Measurements from ENCODE around the gene ADCY5. TPM values are rescaled to one million over a fixed set of nuclear protein-coding genes. Genes with fewer than 3 reads are reported as not detected.

The ADCY5 gene
- polyA plus RNA-seq, 2 of the 4 experiments (the other 2 are of a cell fraction), result 0.57 to 0.68 TPM

GRCh38 chr3:123336001-123336400 is 112.9 kb downstream of the ADCY5 start:
- no peak overlapping the region for H3K4me3 ChIP-seq
- H3K4me1 ChIP-seq, result no peaks in the 10 kb centered on the region
- 61% methylated on average over 3 of the region's 4 CpGs for WGBS (ENCODE audit: missing lambda C conversion rate)
- H3K9me3 ChIP-seq, result no peaks in the 10 kb centered on the region
- ATAC-seq (no peak), FAIRE-seq (no peak), DNase-seq (ENCODE audit: low read depth in 1 of 2, low spot score in 1 of 2) (no peak)
- H3K27ac ChIP-seq, result no peak overlapping the region
- ChIA-PET CTCF (interaction anchor here (0.6 kb wide), 1 partner anchor 153 kb away, joined by 3 read pairs; no protein-coding TSS in a partner anchor), POLR2A (no interaction called here)
- no peak overlapping the region for H3K4me2 ChIP-seq
- TF ChIP-seq POLR2A (IDR thresholded peaks at IDR 0.05; ENCODE audit: low read length), result no peak
- TF ChIP-seq, protein P1, sequence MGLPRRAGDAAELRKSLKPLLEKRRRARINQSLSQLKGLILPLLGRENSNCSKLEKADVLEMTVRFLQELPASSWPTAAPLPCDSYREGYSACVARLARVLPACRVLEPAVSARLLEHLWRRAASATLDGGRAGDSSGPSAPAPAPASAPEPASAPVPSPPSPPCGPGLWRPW (IDR thresholded peaks at IDR 0.05), result no peak
- no peak for TF ChIP-seq SMC3 (IDR thresholded peaks at IDR 0.05)
- TF ChIP-seq ELK1 (IDR thresholded peaks at IDR 0.05; ENCODE audit: low read depth, low read length), result no peak
- TF ChIP-seq RAD21 (conservative IDR thresholded peaks at IDR 0.05 in 1 of 2, IDR thresholded peaks at IDR 0.05 in 1 of 2), result no peak
- no peak for TF ChIP-seq E2F6 (IDR thresholded peaks at IDR 0.05; ENCODE audit: borderline replicate concordance, low read depth)
- TF ChIP-seq HOXB5 (CRISPR knock-in tag; IDR thresholded peaks at IDR 0.05), result no peak
- TF ChIP-seq MAFK (IDR thresholded peaks at IDR 0.05; ENCODE audit: partially characterized antibody), result no peak
- TF ChIP-seq, protein P2, sequence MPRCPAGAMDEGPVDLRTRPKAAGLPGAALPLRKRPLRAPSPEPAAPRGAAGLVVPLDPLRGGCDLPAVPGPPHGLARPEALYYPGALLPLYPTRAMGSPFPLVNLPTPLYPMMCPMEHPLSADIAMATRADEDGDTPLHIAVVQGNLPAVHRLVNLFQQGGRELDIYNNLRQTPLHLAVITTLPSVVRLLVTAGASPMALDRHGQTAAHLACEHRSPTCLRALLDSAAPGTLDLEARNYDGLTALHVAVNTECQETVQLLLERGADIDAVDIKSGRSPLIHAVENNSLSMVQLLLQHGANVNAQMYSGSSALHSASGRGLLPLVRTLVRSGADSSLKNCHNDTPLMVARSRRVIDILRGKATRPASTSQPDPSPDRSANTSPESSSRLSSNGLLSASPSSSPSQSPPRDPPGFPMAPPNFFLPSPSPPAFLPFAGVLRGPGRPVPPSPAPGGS (IDR thresholded peaks at IDR 0.05), result no peak
- TF ChIP-seq ZSCAN20 (CRISPR knock-in tag; IDR thresholded peaks at IDR 0.05), result no peak
- no peak for TF ChIP-seq ESRRA (IDR thresholded peaks at IDR 0.05; ENCODE audit: borderline replicate concordance, low read length)
- TF ChIP-seq RNF2 (IDR thresholded peaks at IDR 0.05; ENCODE audit: borderline replicate concordance, low read depth), result no peak
- no peak for TF ChIP-seq JUN (IDR thresholded peaks at IDR 0.05)
- TF ChIP-seq CEBPB (IDR thresholded peaks at IDR 0.05), result no peak
- TF ChIP-seq ZFP36 (IDR thresholded peaks at IDR 0.05; ENCODE audit: borderline replicate concordance, partially characterized antibody), result no peak
- TF ChIP-seq HMGXB4 (CRISPR knock-in tag; IDR thresholded peaks at IDR 0.05; ENCODE audit: borderline replicate concordance), result no peak
- TF ChIP-seq HOXA7 (CRISPR knock-in tag; IDR thresholded peaks at IDR 0.05), result no peak

- POLR2A ChIA-PET, result no interaction called here
- H3K4me1 ChIP-seq, result no peaks in the 10 kb centered on the region
- WGBS (ENCODE audit: missing lambda C conversion rate), result 70% methylated on average over 14 of the region's 14 CpGs
- no peak for ATAC-seq
- no peak overlapping the region for H3K4me2 ChIP-seq
- no peak for DNase-seq (ENCODE audit: low read depth in 1 of 2, low spot score in 1 of 2)
- H3K4me3 ChIP-seq, result no peak overlapping the region
- H3K27ac ChIP-seq, result no peak overlapping the region
- H3K9me3 ChIP-seq, result no peaks in the 10 kb centered on the region
- no peak for TF ChIP-seq MAZ (IDR thresholded peaks at IDR 0.05; ENCODE audit: borderline replicate concordance, low read depth, low read length)
- no peak for TF ChIP-seq JUN (IDR thresholded peaks at IDR 0.05)
- TF ChIP-seq CTCF (IDR thresholded peaks at IDR 0.05), result no peak
- no peak for TF ChIP-seq BHLHE40 (IDR thresholded peaks at IDR 0.05; ENCODE audit: low read depth, low read length)
- CTCF ChIA-PET, result interaction anchor here (0.6 to 1.3 kb wide), 2 partner anchors 154 to 224 kb away, joined by 3 to 5 read pairs; no protein-coding TSS in a partner anchor
- FAIRE-seq, result no peak
These were observed 113.8 kb downstream of the ADCY5 start for GRCh38 chr3:123335007-123335670.

All from A549 (cell line).